ENCODE results near the gene METTL24.

The METTL24 gene

DNA sequence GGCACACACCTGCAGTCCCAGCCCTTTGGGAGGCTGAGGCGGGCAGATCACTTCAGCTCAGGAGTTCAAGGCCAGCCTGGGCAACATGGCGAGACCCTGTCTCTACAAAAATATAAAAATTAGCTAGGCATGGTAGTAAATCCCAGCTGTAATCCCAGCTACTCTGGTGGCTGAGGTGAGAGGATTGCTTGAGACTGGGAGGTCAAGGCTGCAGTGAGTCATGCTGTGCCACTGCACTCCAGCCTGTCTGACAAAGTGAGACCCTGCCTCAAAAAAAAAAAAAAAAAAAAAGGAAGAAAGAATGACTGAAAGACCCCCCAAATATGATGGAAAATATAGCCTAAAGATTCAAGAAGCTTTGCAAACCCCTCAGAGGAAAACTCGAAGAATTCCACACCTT, 26.8 kb downstream of the METTL24 start:
- no peaks in the 10 kb centered on the region for H3K9me3 ChIP-seq (ENCODE audit: control insufficient read depth, insufficient read depth, low read length)
- no peak overlapping the region for H3K4me3 ChIP-seq (ENCODE audit: low read depth, low read length)
- no peaks in the 10 kb centered on the region for H3K36me3 ChIP-seq (ENCODE audit: control insufficient read depth, insufficient read depth, low read length)
- H3K9ac ChIP-seq (ENCODE audit: low read depth, low read length) = no peak overlapping the region
- no peaks in the 10 kb centered on the region for H3K27me3 ChIP-seq (ENCODE audit: control insufficient read depth, insufficient read depth, low read length)
- peaks cover 8% of the 10 kb centered on the region for H3K4me1 ChIP-seq (ENCODE audit: control insufficient read depth, insufficient read depth, low read length)

DNA sequence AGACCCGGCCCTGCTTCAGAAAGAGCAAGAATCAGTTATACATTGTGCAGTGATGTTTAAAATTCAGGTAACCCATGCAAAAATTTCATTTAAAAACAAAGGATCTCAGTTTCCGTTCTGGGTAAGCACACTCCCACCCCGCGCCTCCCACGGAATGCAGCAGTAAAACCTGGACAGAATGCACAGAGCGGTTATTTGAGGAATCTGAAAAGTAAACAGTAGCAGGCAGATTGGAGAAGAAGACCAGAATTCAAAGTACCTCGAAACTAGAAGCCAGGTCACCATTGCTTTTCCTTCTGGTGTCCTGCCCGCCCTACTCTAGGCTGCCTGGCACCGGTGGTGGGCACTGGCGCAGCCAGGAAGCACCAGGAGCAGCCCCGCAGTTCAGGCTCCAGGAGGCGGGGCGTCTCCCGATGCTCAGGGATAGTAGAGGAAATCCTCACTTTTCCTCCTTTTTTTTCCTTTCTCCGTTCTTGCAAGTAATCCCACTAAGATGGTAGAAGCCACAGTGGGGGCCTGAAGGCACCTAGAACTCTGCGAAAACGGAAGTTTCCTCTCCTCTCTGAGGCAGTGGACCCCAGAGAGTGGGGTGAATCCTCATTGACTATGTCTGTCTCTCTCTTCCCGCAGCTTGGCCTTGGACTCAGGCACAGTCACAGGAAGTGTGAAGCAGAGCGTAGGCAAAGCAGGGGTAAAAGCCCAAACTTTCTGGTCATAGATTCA, 28.3 kb downstream of the METTL24 start:
- no peaks in the 10 kb centered on the region for H3K27me3 ChIP-seq (ENCODE audit: control insufficient read depth, insufficient read depth, low read length)
- no peak overlapping the region for H3K4me3 ChIP-seq (ENCODE audit: low read depth, low read length)
- peak overlapping the region; percentile 42 for H3K9ac ChIP-seq (ENCODE audit: low read depth, low read length)
- no peaks in the 10 kb centered on the region for H3K9me3 ChIP-seq (ENCODE audit: control insufficient read depth, insufficient read depth, low read length)
- peaks cover 8% of the 10 kb centered on the region for H3K4me1 ChIP-seq (ENCODE audit: control insufficient read depth, insufficient read depth, low read length)
- no peaks in the 10 kb centered on the region for H3K36me3 ChIP-seq (ENCODE audit: control insufficient read depth, insufficient read depth, low read length)

- no peak overlapping the region for H3K9ac ChIP-seq (ENCODE audit: low read depth, low read length)
- no peaks in the 10 kb centered on the region for H3K9me3 ChIP-seq (ENCODE audit: control insufficient read depth, insufficient read depth, low read length)
- H3K4me1 ChIP-seq (ENCODE audit: control insufficient read depth, insufficient read depth, low read length) = peaks cover 8% of the 10 kb centered on the region
- H3K36me3 ChIP-seq (ENCODE audit: control insufficient read depth, insufficient read depth, low read length) = no peaks in the 10 kb centered on the region
- H3K4me3 ChIP-seq (ENCODE audit: low read depth, low read length) = no peak overlapping the region
- no peaks in the 10 kb centered on the region for H3K27me3 ChIP-seq (ENCODE audit: control insufficient read depth, insufficient read depth, low read length)
Observed at GRCh38 chr6:110329348-110329713, 28.8 kb downstream of the METTL24 start.

DNA sequence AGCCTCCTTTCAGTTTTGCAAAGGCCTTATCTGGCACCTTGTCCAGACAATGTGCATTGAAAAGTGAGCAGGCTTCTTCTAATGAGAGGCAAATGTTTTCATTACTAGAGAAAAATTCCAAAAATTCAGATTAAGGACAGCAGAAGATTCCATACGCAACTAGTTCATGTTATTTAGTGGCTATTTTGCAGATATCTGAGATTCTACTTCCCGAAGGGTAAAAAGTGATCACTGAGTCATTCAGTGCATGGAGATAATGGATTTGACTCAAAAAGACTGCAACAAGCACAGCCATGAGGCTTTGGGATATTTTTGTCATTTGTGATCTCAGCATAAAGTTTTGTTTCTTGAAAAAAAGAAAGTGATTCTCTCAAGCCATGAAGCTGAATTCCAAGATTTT, 29.9 kb downstream of the METTL24 start:
- no peaks in the 10 kb centered on the region for H3K9me3 ChIP-seq (ENCODE audit: control insufficient read depth, insufficient read depth, low read length)
- H3K4me1 ChIP-seq (ENCODE audit: control insufficient read depth, insufficient read depth, low read length) = peaks cover 8% of the 10 kb centered on the region
- no peaks in the 10 kb centered on the region for H3K36me3 ChIP-seq (ENCODE audit: control insufficient read depth, insufficient read depth, low read length)
- H3K4me3 ChIP-seq (ENCODE audit: low read depth, low read length) = no peak overlapping the region
- H3K9ac ChIP-seq (ENCODE audit: low read depth, low read length) = no peak overlapping the region
- no peaks in the 10 kb centered on the region for H3K27me3 ChIP-seq (ENCODE audit: control insufficient read depth, insufficient read depth, low read length)

DNA sequence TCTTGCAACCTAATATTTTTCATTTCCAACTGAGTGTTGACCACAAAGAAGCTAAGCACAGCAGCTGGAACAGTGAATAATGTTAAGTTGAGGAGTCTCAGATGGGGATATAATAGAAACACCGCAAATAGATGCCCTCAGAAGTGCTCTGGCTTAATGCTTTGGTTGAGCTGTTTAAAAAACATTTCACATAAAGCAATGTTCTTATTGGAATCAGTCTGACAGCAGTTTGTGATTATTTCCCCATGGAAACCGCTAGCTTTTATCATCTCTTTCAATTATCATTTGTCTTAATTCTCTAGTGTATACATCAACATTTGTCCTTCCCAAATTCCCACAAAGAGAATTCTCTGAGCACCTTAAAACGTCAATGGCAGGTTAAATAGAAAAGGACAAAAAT, 30.8 kb downstream of the METTL24 start:
- Histone ChIP-seq H3K36me3 (ENCODE audit: control insufficient read depth, insufficient read depth, low read length) (no peaks in the 10 kb centered on the region), H3K9ac (ENCODE audit: low read depth, low read length) (no peak overlapping the region), H3K9me3 (ENCODE audit: control insufficient read depth, insufficient read depth, low read length) (no peaks in the 10 kb centered on the region), H3K4me3 (ENCODE audit: low read depth, low read length) (no peak overlapping the region), H3K4me1 (ENCODE audit: control insufficient read depth, insufficient read depth, low read length) (peaks cover 14% of the 10 kb centered on the region), H3K27me3 (ENCODE audit: control insufficient read depth, insufficient read depth, low read length) (no peaks in the 10 kb centered on the region)

- no peaks in the 10 kb centered on the region for H3K27me3 ChIP-seq (ENCODE audit: control insufficient read depth, insufficient read depth, low read length)
- H3K9me3 ChIP-seq (ENCODE audit: control insufficient read depth, insufficient read depth, low read length) = no peaks in the 10 kb centered on the region
- no peak overlapping the region for H3K9ac ChIP-seq (ENCODE audit: low read depth, low read length)
- no peaks in the 10 kb centered on the region for H3K36me3 ChIP-seq (ENCODE audit: control insufficient read depth, insufficient read depth, low read length)
- no peak overlapping the region for H3K4me3 ChIP-seq (ENCODE audit: low read depth, low read length)
- H3K4me1 ChIP-seq (ENCODE audit: control insufficient read depth, insufficient read depth, low read length) = peaks cover 21% of the 10 kb centered on the region
Observed at GRCh38 chr6:110326609-110327008, 31.5 kb downstream of the METTL24 start.

GRCh38 chr6:110326057-110326456, 32.1 kb downstream of the METTL24 start:
- no peak overlapping the region for H3K4me3 ChIP-seq (ENCODE audit: low read depth, low read length)
- no peaks in the 10 kb centered on the region for H3K36me3 ChIP-seq (ENCODE audit: control insufficient read depth, insufficient read depth, low read length)
- H3K4me1 ChIP-seq (ENCODE audit: control insufficient read depth, insufficient read depth, low read length) = peaks cover 21% of the 10 kb centered on the region
- H3K9me3 ChIP-seq (ENCODE audit: control insufficient read depth, insufficient read depth, low read length) = no peaks in the 10 kb centered on the region
- no peak overlapping the region for H3K9ac ChIP-seq (ENCODE audit: low read depth, low read length)
- H3K27me3 ChIP-seq (ENCODE audit: control insufficient read depth, insufficient read depth, low read length) = no peaks in the 10 kb centered on the region

- Histone ChIP-seq H3K9me3 (ENCODE audit: control insufficient read depth, insufficient read depth, low read length) (no peaks in the 10 kb centered on the region), H3K4me1 (ENCODE audit: control insufficient read depth, insufficient read depth, low read length) (peaks cover 21% of the 10 kb centered on the region), H3K36me3 (ENCODE audit: control insufficient read depth, insufficient read depth, low read length) (no peaks in the 10 kb centered on the region), H3K9ac (ENCODE audit: low read depth, low read length) (no peak overlapping the region), H3K4me3 (ENCODE audit: low read depth, low read length) (no peak overlapping the region), H3K27me3 (ENCODE audit: control insufficient read depth, insufficient read depth, low read length) (no peaks in the 10 kb centered on the region)
Observed at GRCh38 chr6:110325197-110325596, 33.0 kb downstream of the METTL24 start.

GRCh38 chr6:110324548-110324947, 33.6 kb downstream of the METTL24 start:
- Histone ChIP-seq H3K36me3 (ENCODE audit: control insufficient read depth, insufficient read depth, low read length) (no peaks in the 10 kb centered on the region), H3K27me3 (ENCODE audit: control insufficient read depth, insufficient read depth, low read length) (no peaks in the 10 kb centered on the region), H3K9ac (ENCODE audit: low read depth, low read length) (no peak overlapping the region), H3K4me1 (ENCODE audit: control insufficient read depth, insufficient read depth, low read length) (peaks cover 19% of the 10 kb centered on the region), H3K9me3 (ENCODE audit: control insufficient read depth, insufficient read depth, low read length) (no peaks in the 10 kb centered on the region), H3K4me3 (ENCODE audit: low read depth, low read length) (no peak overlapping the region)

- Histone ChIP-seq H3K4me3 (ENCODE audit: low read depth, low read length) (no peak overlapping the region), H3K27me3 (ENCODE audit: control insufficient read depth, insufficient read depth, low read length) (no peaks in the 10 kb centered on the region), H3K9me3 (ENCODE audit: control insufficient read depth, insufficient read depth, low read length) (no peaks in the 10 kb centered on the region), H3K4me1 (ENCODE audit: control insufficient read depth, insufficient read depth, low read length) (peaks cover 16% of the 10 kb centered on the region), H3K9ac (ENCODE audit: low read depth, low read length) (no peak overlapping the region), H3K36me3 (ENCODE audit: control insufficient read depth, insufficient read depth, low read length) (no peaks in the 10 kb centered on the region)
Observed at GRCh38 chr6:110323258-110323657, 34.9 kb downstream of the METTL24 start.

DNA sequence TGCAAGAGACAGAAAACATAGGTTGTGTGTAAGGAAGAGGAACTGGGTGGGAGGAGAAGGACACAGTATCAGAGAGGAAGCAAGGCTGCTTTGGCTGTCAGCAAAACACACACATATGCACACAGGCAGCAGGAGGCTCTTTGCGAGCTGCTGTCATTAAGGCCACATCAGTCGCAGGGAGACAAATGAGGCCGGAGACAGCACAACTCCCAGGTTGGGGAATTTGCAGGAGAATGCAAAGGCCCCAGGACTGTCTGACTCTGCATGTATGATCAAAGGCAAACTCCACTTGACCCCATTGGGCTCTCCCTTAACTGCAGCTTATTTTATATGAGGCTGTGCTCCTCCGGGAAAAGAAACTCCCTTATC, 35.3 kb downstream of the METTL24 start:
- peaks cover 14% of the 10 kb centered on the region for H3K4me1 ChIP-seq (ENCODE audit: control insufficient read depth, insufficient read depth, low read length)
- H3K9me3 ChIP-seq (ENCODE audit: control insufficient read depth, insufficient read depth, low read length) = no peaks in the 10 kb centered on the region
- no peak overlapping the region for H3K9ac ChIP-seq (ENCODE audit: low read depth, low read length)
- no peak overlapping the region for H3K4me3 ChIP-seq (ENCODE audit: low read depth, low read length)
- H3K36me3 ChIP-seq (ENCODE audit: control insufficient read depth, insufficient read depth, low read length) = no peaks in the 10 kb centered on the region
- no peaks in the 10 kb centered on the region for H3K27me3 ChIP-seq (ENCODE audit: control insufficient read depth, insufficient read depth, low read length)

GRCh38 chr6:110322151-110322873, 35.8 kb downstream of the METTL24 start:
- H3K9me3 ChIP-seq (ENCODE audit: control insufficient read depth, insufficient read depth, low read length) = no peaks in the 10 kb centered on the region
- H3K4me3 ChIP-seq (ENCODE audit: low read depth, low read length) = no peak overlapping the region
- no peak overlapping the region for H3K9ac ChIP-seq (ENCODE audit: low read depth, low read length)
- no peaks in the 10 kb centered on the region for H3K36me3 ChIP-seq (ENCODE audit: control insufficient read depth, insufficient read depth, low read length)
- peaks cover 16% of the 10 kb centered on the region for H3K4me1 ChIP-seq (ENCODE audit: control insufficient read depth, insufficient read depth, low read length)
- H3K27me3 ChIP-seq (ENCODE audit: control insufficient read depth, insufficient read depth, low read length) = no peaks in the 10 kb centered on the region

All from iPS-15b (cell line).